ENCODE results near the gene PIGS. TPM values are rescaled to one million over a fixed set of nuclear protein-coding genes. Genes with fewer than 3 reads are reported as not detected.

Gene PIGS
- total RNA-seq, 4 donors from 2014 or later, result 31.7 to 66.7 (median 42.5) TPM

GRCh38 chr17:28547623-28548416, 23.5 kb downstream of the PIGS start:
- WGBS, 2 donors, result 79 to 80% methylated on average over 8 to 12 of the region's 26 CpGs
- peaks cover 12 to 51% (median 13%) of the 10 kb centered on the region in 3 donors for H3K4me1 ChIP-seq
- peaks cover 0 to 17% (median 0%) of the 10 kb centered on the region in 3 donors for H3K36me3 ChIP-seq
- no peak overlapping the region for H3K4me3 ChIP-seq
- H3K27ac ChIP-seq, result peak overlapping the region in 2 of 4 donors; percentile 22 to 33
- H3K27me3 ChIP-seq, result no peaks in the 10 kb centered on the region
- no peaks in the 10 kb centered on the region for H3K9me3 ChIP-seq
- intact Hi-C loops (cut with DNase I), result no loop called here
- TF ChIP-seq POLR2A (IDR thresholded peaks at IDR 0.05) (no peak), CTCF (IDR thresholded peaks at IDR 0.05) (peak; percentile 68 to 92 (median 90))
- no peak for DNase-seq

- no peaks in the 10 kb centered on the region for H3K9me3 ChIP-seq
- no peak overlapping the region for H3K4me3 ChIP-seq
- WGBS, 2 donors, result 83 to 95% methylated on average over 4 to 9 of the region's 14 CpGs
- no peak for TF ChIP-seq CTCF (IDR thresholded peaks at IDR 0.05)
- TF ChIP-seq POLR2A (IDR thresholded peaks at IDR 0.05), result no peak
- no peak for DNase-seq
- intact Hi-C loops (cut with DNase I), result no loop called here
- H3K36me3 ChIP-seq, result peaks cover 0 to 17% (median 0%) of the 10 kb centered on the region in 3 donors
- no peaks in the 10 kb centered on the region for H3K27me3 ChIP-seq
- H3K27ac ChIP-seq, result no peak overlapping the region
- peaks cover 12 to 44% (median 13%) of the 10 kb centered on the region in 3 donors for H3K4me1 ChIP-seq
These were observed 24.2 kb downstream of the PIGS start for GRCh38 chr17:28547096-28547622.

GRCh38 chr17:28545787-28546415, 25.4 kb downstream of the PIGS start:
- H3K4me3 ChIP-seq, result no peak overlapping the region
- 64 to 80% methylated on average over 4 of the region's 6 CpGs for WGBS, 2 donors
- no peak for DNase-seq
- H3K9me3 ChIP-seq, result no peaks in the 10 kb centered on the region
- H3K36me3 ChIP-seq, result peaks cover 0 to 17% (median 0%) of the 10 kb centered on the region in 3 donors
- intact Hi-C loops (cut with DNase I), result no loop called here
- TF ChIP-seq POLR2A (IDR thresholded peaks at IDR 0.05), result no peak
- no peak for TF ChIP-seq CTCF (IDR thresholded peaks at IDR 0.05)
- H3K27ac ChIP-seq, result no peak overlapping the region
- H3K4me1 ChIP-seq, result peaks cover 2 to 31% (median 4%) of the 10 kb centered on the region in 3 donors
- no peaks in the 10 kb centered on the region for H3K27me3 ChIP-seq

- H3K27ac ChIP-seq, result no peak overlapping the region
- H3K4me3 ChIP-seq, result no peak overlapping the region
- TF ChIP-seq CTCF (IDR thresholded peaks at IDR 0.05) (no peak), POLR2A (IDR thresholded peaks at IDR 0.05) (no peak)
- intact Hi-C loops (cut with DNase I), result no loop called here
- no peaks in the 10 kb centered on the region for H3K9me3 ChIP-seq
- peaks cover 0 to 17% (median 0%) of the 10 kb centered on the region in 3 donors for H3K36me3 ChIP-seq
- 61 to 85% methylated on average over 2 of the region's 2 CpGs for WGBS, 2 donors
- no peaks in the 10 kb centered on the region for H3K27me3 ChIP-seq
- no peak for DNase-seq
- peaks cover 0 to 30% (median 0%) of the 10 kb centered on the region in 3 donors for H3K4me1 ChIP-seq
These were observed 26.2 kb downstream of the PIGS start for GRCh38 chr17:28545141-28545503.
